ENCODE measurements around the gene CRISPLD2. TPM values are rescaled to one million over a fixed set of nuclear protein-coding genes. Genes with fewer than 3 reads are reported as not detected.

CRISPLD2 gene
- total and polyA plus RNA-seq, 9 of the 15 experiments (the other 6 are each of a cell fraction or from before 2014, with no cell fraction given): 0.03 to 0.24 (median 0.04) TPM; not detected in 4

GRCh38 chr16:84881702-84882521, 62.1 kb downstream of the CRISPLD2 start (continued):
- TF ChIP-seq THRB (CRISPR knock-in tag; conservative IDR thresholded peaks at IDR 0.05): no peak
- no peak for TF ChIP-seq ETS2 (tag; IDR thresholded peaks at IDR 0.05; ENCODE audit: borderline replicate concordance, poor library complexity, severe bottlenecking)
- TF ChIP-seq, protein P1, sequence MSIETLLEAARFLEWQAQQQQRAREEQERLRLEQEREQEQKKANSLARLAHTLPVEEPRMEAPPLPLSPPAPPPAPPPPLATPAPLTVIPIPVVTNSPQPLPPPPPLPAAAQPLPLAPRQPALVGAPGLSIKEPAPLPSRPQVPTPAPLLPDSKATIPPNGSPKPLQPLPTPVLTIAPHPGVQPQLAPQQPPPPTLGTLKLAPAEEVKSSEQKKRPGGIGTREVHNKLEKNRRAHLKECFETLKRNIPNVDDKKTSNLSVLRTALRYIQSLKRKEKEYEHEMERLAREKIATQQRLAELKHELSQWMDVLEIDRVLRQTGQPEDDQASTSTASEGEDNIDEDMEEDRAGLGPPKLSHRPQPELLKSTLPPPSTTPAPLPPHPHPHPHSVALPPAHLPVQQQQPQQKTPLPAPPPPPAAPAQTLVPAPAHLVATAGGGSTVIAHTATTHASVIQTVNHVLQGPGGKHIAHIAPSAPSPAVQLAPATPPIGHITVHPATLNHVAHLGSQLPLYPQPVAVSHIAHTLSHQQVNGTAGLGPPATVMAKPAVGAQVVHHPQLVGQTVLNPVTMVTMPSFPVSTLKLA (conservative IDR thresholded peaks at IDR 0.05): peak in 1 of 2 experiments; percentile 56; a peak in 2 of 4 replicates
- TF ChIP-seq RAD21 (CRISPR knock-in tag; conservative IDR thresholded peaks at IDR 0.05 in 1 of 2, IDR thresholded peaks at IDR 0.05 in 1 of 2): no peak
- TF ChIP-seq NR2C1 (IDR thresholded peaks at IDR 0.05): peak; percentile 45; the same call in 1 of the 2 replicates
- TF ChIP-seq NR2C1 (tag; IDR thresholded peaks at IDR 0.05): peak; percentile 65
- 0 out of 2 replicates have a peak, but pooled peaks have one; percentile 29 for TF ChIP-seq ZFP1 (CRISPR knock-in tag; IDR thresholded peaks at IDR 0.05)
- no peak for TF ChIP-seq IRF2 (CRISPR knock-in tag; IDR thresholded peaks at IDR 0.05)
- TF ChIP-seq BDP1 (IDR thresholded peaks at IDR 0.05; ENCODE audit: insufficient read depth, insufficient read length): no peak
- peak; percentile 18; the same call in 1 of the 2 replicates for TF ChIP-seq CXXC5 (CRISPR knock-in tag; IDR thresholded peaks at IDR 0.05)
- no peak for TF ChIP-seq KAT2B (IDR thresholded peaks at IDR 0.05; ENCODE audit: low read depth, low read length)
- TF ChIP-seq ZNF644 (tag; IDR thresholded peaks at IDR 0.05; ENCODE audit: low read depth): no peak
- no peak for TF ChIP-seq MTA1 (IDR thresholded peaks at IDR 0.05; ENCODE audit: borderline replicate concordance)
- TF ChIP-seq RAD51 (IDR thresholded peaks at IDR 0.05; ENCODE audit: borderline replicate concordance, low read depth): no peak
- no peak for TF ChIP-seq PTTG1 (tag; IDR thresholded peaks at IDR 0.05; ENCODE audit: low read depth)
- TF ChIP-seq SPI1 (IDR thresholded peaks at IDR 0.05; ENCODE audit: borderline replicate concordance, low read depth, low read length): no peak
- no peak for TF ChIP-seq ZNF263 (CRISPR knock-in tag; IDR thresholded peaks at IDR 0.05; ENCODE audit: borderline replicate concordance)
- no peak for TF ChIP-seq FOXJ3 (CRISPR knock-in tag; IDR thresholded peaks at IDR 0.05)
- TF ChIP-seq ZNF384 (IDR thresholded peaks at IDR 0.05; ENCODE audit: low read depth, low read length): peak; percentile 69; the same call in 1 of the 2 replicates
